Esophagus mucosa (tissue), 1 donor: Measurements from ENCODE around the gene WDR87. TPM values are rescaled to one million over a fixed set of nuclear protein-coding genes. Genes with fewer than 3 reads are reported as not detected.
A peak's percentile ranks its signal among the peaks of the same experiment; 100 is the strongest.
"Not testable (repeated sequence)": the region's sequence is repeated elsewhere in the genome, so short reads cannot be mapped to it uniquely, and the experiment has no call there.

Experiments
- ATAC-seq: fragments of 200-7000 bp; cut with Tn5 transposase; one replicate; pipeline ENCODE4 v1.9.1; 2020
- total RNA-seq: library from RNA; stranded (reverse); gene quantifications from one replicate; pipeline ENCODE4 v1.2.4, GENCODE V29; 2023
- donor health status: DM: yes; HTN: yes; CAD: no.

The WDR87 gene
- total RNA-seq, 1 donor from 2014 or later, result not detected

DNA sequence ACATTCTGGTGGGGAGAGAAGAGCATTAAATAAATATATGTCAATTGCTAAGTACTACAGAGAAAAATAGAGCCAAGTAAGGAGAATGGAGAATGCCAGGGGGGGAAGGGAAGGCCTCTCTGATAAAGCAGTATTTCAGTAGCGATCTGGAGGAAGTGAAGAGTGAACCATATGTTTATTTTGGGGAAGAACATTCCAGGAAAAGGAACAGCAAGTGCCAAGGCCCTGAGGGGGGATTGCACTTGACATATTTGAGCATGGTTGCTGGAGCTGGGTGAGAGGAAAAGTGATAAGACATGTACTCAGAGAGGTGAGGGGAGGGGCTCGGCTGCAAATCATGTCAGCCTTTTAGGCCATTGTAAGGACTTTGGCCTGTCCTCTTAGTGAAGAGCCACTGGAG, 30.4 kb downstream of the WDR87 start:
- ATAC-seq, result no peak

DNA sequence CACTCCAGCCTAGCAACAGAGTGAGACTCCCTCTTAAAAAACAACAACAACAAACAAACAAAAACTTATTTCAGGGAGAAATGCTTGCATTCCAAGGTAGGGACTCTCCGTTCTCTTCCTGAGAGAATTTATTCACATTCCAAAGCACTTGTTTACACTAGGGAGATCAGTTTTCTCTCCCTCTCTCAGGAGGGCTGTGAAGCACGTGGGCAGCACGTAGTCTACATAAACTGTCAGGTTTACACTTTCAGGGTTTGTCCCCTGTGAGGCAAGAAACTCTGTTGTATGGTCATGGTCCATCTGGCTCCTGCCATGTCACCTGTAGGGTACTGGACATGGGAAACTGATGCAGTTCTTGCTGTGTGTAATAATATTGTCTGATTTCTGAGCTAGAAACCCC, 31.6 kb downstream of the WDR87 start:
- no peak for ATAC-seq

DNA sequence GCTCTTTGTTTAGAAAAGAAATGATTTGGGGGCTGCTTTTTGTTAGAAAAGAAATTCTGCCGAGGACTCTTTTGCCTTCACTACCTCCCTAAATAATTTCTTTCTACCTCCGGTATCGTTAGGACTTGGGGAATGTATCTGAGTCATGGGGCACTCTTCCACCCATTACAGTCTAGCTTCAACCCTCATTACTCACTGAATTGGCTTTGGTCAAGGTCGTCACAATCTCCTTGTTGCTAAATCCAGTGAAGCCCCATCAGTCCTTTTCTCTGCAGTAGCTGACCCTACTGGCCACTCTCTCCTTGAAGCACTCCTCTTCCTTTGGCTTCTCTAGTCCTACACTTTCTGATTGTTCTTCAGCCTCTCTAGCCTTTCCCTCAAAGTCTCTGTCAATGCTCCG, 34.0 kb downstream of the WDR87 start:
- no peak for ATAC-seq

DNA sequence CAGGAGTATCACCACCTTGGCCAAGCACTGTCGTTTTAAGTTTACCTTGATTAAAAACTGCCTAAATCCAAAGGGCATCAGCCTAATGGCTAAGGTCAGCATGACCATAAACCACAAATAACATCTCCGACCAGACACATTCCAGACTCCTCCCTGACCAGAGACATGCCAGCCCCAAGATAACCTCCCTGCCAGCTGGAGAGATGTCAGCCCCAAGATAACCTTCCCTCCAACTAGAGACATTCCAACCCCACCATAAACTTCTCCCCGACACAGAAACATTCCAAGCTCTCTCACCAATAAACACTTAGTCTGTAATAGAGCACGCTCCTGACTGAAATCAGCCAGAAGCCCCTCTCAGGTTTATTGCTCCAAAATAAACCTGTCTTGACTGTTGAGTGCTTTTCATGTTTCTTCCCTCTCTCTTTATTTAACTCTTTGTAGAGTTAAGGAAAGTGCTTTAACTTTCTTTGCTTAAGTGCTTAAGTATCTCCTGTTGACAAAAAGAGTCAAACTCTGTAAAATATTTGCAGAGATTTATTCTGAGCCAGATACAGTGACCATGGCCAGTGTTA, 36.5 kb downstream of the WDR87 start:
- ATAC-seq, result no peak

DNA sequence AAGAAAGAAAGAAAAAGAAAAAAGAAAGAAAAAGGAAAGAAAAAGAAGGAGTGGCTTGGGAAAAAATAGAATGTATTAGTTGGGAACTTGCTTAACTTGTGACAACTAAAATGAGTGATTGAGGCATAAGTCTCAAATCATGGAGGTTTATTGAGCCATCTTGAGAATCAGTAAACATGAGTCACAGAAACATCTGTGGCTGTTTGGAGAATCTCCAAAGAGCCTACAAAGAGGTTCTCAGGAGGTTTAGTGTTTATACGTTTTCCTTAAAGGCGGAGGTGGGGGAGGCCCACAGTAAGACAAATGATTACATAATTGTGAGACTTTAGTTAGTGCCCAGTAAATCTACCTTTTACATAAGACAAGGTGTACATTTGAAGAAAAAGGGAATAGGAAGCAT, 38.6 kb downstream of the WDR87 start:
- peak; percentile 77 for ATAC-seq

DNA sequence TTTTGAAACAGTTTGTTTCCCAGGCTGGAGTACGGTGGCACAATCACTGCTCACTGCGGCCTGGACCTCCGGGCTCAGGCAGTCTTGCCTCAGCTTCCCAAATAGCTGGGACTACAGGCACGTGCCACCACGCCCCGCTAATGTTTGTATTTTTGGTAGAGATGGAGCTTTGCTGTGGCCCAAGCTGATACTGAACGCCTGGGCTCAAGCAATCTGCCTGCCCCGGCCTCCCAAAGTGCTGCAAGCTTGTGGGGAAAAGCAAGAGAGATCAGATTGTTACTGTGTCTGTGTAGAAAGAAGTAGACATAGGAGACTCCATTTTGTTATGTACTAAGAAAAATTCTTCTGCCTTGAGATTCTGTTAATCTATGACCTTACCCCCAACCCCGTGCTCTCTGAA, 40.5 kb downstream of the WDR87 start:
- ATAC-seq, result not testable (repeated sequence)

DNA sequence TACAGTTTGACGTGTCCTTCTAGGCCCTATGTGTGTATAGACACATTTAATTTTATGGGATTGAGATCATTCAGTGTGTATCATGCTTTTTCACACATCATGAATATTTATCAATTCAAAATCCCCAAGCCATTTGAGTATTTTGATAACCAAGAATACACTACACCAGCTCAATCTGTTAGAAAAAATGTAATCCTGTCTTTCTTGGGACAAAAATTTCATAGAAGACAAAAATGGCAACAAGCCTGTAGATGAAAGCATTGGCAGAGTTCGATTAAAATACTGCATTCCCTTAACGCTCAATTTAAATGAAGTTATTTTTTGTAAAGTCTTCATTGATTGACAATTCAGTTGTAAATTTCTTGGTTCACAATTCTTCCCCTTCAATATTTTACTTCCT, 41.9 kb downstream of the WDR87 start:
- ATAC-seq, result no peak

DNA sequence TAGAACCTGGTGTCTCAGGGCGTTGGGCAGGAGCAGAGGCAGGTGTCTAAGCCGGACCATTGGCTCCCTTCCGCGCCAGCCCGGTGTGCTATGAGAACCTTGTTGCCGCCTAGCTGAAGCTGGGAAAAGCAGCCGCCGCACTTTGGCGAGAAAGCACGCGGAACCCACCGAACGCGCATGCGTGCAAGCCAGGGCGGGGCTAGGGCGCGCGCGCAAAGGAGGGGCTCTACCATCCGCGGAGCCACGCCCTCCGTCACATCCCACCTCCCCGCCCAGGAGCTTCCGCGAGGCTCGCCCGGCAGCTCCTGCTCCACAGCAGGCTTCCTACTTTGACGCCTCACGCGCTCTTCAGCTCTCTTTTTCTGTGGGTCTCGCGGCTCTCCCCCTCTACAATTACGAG, 51.3 kb downstream of the WDR87 start:
- peak; percentile 46 for ATAC-seq

DNA sequence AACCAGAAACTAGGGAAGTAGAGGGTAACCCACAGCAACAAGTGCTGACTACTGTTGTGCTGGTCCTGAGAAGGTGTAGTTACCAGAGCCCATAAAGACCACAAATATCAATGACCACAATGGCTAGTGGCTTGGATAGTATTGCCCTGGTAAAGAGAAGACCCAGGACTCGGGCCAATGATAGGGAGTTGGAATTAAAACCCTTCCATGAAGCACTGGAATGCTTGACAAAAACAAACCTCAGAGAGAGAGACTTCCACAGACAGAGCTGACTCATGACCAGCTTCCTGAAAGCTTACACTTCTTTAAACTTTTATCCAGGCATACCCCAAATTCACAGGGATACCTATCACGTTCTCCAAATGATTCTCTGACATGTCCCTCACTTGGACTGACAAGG, 60.5 kb downstream of the WDR87 start:
- no peak for ATAC-seq

Other genes with a start within 250 kb of the WDR87 start
- 3.7 TPM for gene ZNF607, start 186.8 kb downstream of the WDR87 start, total RNA-seq
- 2.8 TPM for gene ZNF573, start 127.0 kb downstream of the WDR87 start, total RNA-seq
- 15.0 TPM for gene SIPA1L3, start 614 bp upstream of the WDR87 start, total RNA-seq